Heart left ventricle (tissue), 16 donors: ENCODE measurements around the gene MAGOHB. TPM values are rescaled to one million over a fixed set of nuclear protein-coding genes. Genes with fewer than 3 reads are reported as not detected.

ENCODE experiments used
- ATAC-seq, 4 donors: fragments of 200-7000 bp; cut with Tn5 transposase; one replicate each; pipeline ENCODE4 v1.9.1; 2020 to 2022; ENCODE audit warnings: moderate library complexity in 4 of 4, mild to moderate bottlenecking in 3 of 4, moderate number of reproducible peaks in 1 of 4
- DNase-seq, 5 donors: peaks; one replicate each; pipeline ENCODE4 v3.0.0-alpha.2; 2020
- H3K27ac ChIP-seq, 12 donors: fragments of 200-600 bp; sonication (generic) in 4 of 12; one replicate each; pipeline versions ENCODE4 v1.5.0 to v1.8.0; 2016 to 2022; ENCODE audit warnings: mild to moderate bottlenecking in 2 of 12
- H3K27me3 ChIP-seq, 9 donors: fragments of 200-600 bp; sonication (generic) in 2 of 9; one replicate each; pipeline versions ENCODE4 v1.5.1 to v1.8.0; 2016 to 2022; ENCODE audit warnings: mild to moderate bottlenecking in 3 of 9
- H3K36me3 ChIP-seq, 9 donors: fragments of 200-600 bp; sonication (generic) in 2 of 9; one replicate each; pipeline versions ENCODE4 v1.5.0 to v1.8.0; 2018 to 2022; ENCODE audit warnings: mild to moderate bottlenecking in 2 of 9
- H3K4me1 ChIP-seq, 12 donors: fragments of 200-600 bp; sonication (generic) in 4 of 12; one replicate each; pipeline versions ENCODE4 v1.5.0 to v1.8.0; 2016 to 2022; ENCODE audit warnings: mild to moderate bottlenecking in 3 of 12
- H3K4me3 ChIP-seq, 12 donors: fragments of 200-600 bp; sonication (generic) in 4 of 12; one replicate each; pipeline versions ENCODE4 v1.5.0 to v1.8.0; 2017 to 2022; ENCODE audit warnings: mild to moderate bottlenecking in 9 of 12, moderate library complexity in 4 of 12
- H3K9me3 ChIP-seq, 12 donors: fragments of 200-600 bp; sonication (generic) in 4 of 12; one replicate each; pipeline versions ENCODE4 v1.5.0 to v1.8.0; 2016 to 2022; ENCODE audit warnings: mild to moderate bottlenecking in 1 of 12
- POLR2A ChIP-seq, 2 donors: fragments of 450-650 bp; IDR thresholded peaks; one replicate each; pipeline ENCODE4 v1.6.1; 2017; ENCODE audit warnings: antibody characterized with exemption in 2 of 2, mild to moderate bottlenecking in 2 of 2, moderate library complexity in 2 of 2
- WGBS, 4 donors: extraction: QIAGEN DNeasy Blood & Tissue Kit in 2 of 4; methylation state at CpG; one replicate each; pipeline versions ENCODE4 v1.1.5 to v1.1.7; 2013 to 2018; 5-methylcytosine and 5-hydroxymethylcytosine counted together
- intact Hi-C, 10 donors: fragments of 100-400 bp; cut with DNase I; formaldehyde crosslinking; loops; one replicate each; pipeline versions ENCODE4 v1.11.1 to v1.14.2; 2022
- polyA plus RNA-seq, 2 donors: library from polyadenylated mRNA; stranded (reverse); fragments of 200-250 nt; gene quantifications; one replicate each; pipeline ENCODE4 v1.2.3, GENCODE V29; 2013
- total RNA-seq, 9 donors: library from RNA; depleted of rRNA in 2 of 9; stranded (reverse); fragments of >200 nt in 2 of 9; fragmentation: NEBNext Ultra II Directional in 3 of 9; extraction: Animal tissue kit (Norgen Biotek cat#: 25700) in 3 of 9; gene quantifications; one replicate each; pipeline versions ENCODE4 v1.1.0 to v1.2.4, GENCODE V29; 2016 to 2023
- TF ChIP-seq, protein P1 (sequence below), 12 donors: fragments of 200-600 bp; sonication (generic) in 4 of 12; IDR thresholded peaks; one replicate each; pipeline versions ENCODE4 v1.5.0 to v1.8.0; 2018 to 2022; ENCODE audit warnings: antibody characterized with exemption in 12 of 12, mild to moderate bottlenecking in 5 of 12
- donor health status: ischemic (EF 13 %, LVEDD 7.1; RV severe dilation, severe dysfunction).
- donor health status: healthy with polysubstance abuse.
- donor health status: DM: no; HTN: yes; CAD: no.
- donor health status: DM: no; HTN: no; CAD: no.
- donor health status: ischemic (EF 25% LVEDD 6.9; RV normal size, moderate dysfunction).
- donor health status: ischemic (EF 25% LVEDD 5.7; RV mildly dilated, moderate dysfunction).
- donor health status: healthy.
- donor health status: DM: yes; HTN: yes; CAD: no.
- donor health status: ischemic (EF 35%, LVEDD 5.7; RV mildly dilated, moderate dysfunction).
- donor health status: nonischemic (EF 11% LVEDD 7.7; RV severe dilation, severe dysfunction).
- donor health status: DM: yes; HTN: yes; CAD: no.
- donor health status: PGD.
- donor health status: ischemic (EF 29% LVEDD 5.4; RV normal size, mild dysfunction).
- donor health status: nonischemic (EF 23%, LVEDD 6.1; RV moderate dilation, normal function).

MAGOHB gene
- total and polyA plus RNA-seq, 11 donors: 1.8 to 18.1 (median 12.7) TPM

DNA sequence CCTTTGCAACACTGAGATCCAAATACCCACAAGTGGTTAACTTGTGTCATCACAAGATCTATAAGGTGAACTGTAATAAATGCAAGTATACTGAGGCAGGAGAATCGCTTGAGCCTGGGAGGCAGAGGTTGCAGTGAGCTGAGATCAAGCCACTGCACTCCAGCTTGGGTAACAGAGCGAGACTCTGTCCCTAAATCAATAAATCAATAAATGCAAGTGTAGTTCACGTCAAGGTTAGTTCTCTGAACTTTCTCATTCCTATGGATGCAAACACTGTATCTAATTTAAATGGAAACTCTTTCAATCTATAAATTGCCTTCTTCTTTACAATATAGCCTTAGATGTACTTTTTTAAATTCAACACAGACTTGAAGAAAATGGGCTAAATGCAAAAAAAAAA lies 3.2 kb downstream of the MAGOHB start:
- no peak for ATAC-seq
- peaks cover 0 to 21% (median 9%) of the 10 kb centered on the region in 12 donors for H3K4me1 ChIP-seq
- no peak overlapping the region for H3K27ac ChIP-seq
- H3K9me3 ChIP-seq: no peaks in the 10 kb centered on the region
- intact Hi-C loops: loop anchor here in 6 of 10 donors (5.0 to 10.0 kb wide), 3 partner anchors 112 to 142 kb away; partner anchors contain the start of gene YBX3 (in 5 of the 6)
- DNase-seq: no peak
- WGBS, 4 donors: 92 to 96% (median 94%) methylated on average over 3 of the region's 3 CpGs
- peaks cover 0 to 54% (median 47%) of the 10 kb centered on the region in 9 donors for H3K36me3 ChIP-seq
- H3K4me3 ChIP-seq: no peak overlapping the region
- TF ChIP-seq POLR2A (IDR thresholded peaks at IDR 0.05): no peak
- TF ChIP-seq, protein P1, sequence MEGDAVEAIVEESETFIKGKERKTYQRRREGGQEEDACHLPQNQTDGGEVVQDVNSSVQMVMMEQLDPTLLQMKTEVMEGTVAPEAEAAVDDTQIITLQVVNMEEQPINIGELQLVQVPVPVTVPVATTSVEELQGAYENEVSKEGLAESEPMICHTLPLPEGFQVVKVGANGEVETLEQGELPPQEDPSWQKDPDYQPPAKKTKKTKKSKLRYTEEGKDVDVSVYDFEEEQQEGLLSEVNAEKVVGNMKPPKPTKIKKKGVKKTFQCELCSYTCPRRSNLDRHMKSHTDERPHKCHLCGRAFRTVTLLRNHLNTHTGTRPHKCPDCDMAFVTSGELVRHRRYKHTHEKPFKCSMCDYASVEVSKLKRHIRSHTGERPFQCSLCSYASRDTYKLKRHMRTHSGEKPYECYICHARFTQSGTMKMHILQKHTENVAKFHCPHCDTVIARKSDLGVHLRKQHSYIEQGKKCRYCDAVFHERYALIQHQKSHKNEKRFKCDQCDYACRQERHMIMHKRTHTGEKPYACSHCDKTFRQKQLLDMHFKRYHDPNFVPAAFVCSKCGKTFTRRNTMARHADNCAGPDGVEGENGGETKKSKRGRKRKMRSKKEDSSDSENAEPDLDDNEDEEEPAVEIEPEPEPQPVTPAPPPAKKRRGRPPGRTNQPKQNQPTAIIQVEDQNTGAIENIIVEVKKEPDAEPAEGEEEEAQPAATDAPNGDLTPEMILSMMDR (IDR thresholded peaks at IDR 0.05): no peak
- H3K27me3 ChIP-seq: no peaks in the 10 kb centered on the region

DNA sequence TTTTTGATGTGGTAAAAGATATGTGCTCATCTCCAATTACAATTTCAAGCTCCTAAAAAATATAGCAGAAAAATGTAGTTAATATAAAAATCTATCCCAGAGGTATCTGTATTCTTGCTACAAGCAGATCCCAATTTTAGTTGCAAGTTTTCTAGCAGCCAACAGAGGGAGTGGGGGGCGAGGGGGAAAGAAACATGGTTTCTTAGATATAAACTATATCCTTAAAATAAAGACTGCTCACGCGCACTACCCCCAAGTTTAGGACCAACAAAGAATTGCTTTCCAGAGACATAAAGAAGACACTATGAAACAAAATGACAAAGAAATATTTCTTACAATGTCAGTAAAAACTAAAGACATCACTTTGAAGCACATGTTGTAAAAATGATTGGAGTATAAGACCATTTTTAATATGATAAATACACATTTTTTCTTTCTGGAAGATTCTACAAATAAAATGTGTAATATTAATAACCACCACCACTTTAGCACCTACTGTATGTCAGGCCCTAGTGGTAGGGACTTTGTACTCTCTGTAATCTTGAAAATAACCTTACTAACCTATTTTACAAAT lies 5.4 kb downstream of the MAGOHB start:
- ATAC-seq (no peak), DNase-seq (no peak)
- Histone ChIP-seq H3K27me3 (no peaks in the 10 kb centered on the region), H3K4me1 (peaks cover 0 to 12% (median 9%) of the 10 kb centered on the region in 12 donors), H3K27ac (no peak overlapping the region), H3K36me3 (peaks cover 0 to 71% (median 49%) of the 10 kb centered on the region in 9 donors), H3K9me3 (no peaks in the 10 kb centered on the region), H3K4me3 (no peak overlapping the region)
- no peak for TF ChIP-seq POLR2A (IDR thresholded peaks at IDR 0.05)
- TF ChIP-seq, protein P1 (IDR thresholded peaks at IDR 0.05): peak in 3 of 12 donors; percentile 5 to 22 (median 17)
- 86 to 94% (median 90%) methylated on average over 3 of the region's 3 CpGs for WGBS, 4 donors
- intact Hi-C loops: no loop called here

DNA sequence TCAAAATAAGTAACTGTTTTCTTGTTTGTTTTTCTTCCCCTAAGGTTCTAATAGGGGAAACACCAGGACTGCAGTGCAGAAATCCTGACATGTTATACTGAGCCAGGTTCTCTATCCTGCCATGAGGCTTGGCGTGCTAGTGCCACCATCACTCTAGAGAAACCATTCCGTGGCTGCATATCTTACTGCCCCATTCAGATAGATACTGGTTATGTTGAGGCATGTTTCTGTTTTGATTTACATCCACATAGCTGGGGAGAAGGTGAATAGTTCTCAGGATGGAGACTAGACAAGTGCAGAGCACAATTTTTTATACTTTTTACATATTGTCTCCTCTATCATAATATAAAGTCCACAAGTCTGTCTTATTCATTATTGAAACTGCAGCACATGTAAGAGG lies 11.5 kb downstream of the MAGOHB start:
- no peak for DNase-seq
- no peaks in the 10 kb centered on the region for H3K4me1 ChIP-seq
- 91 to 95% (median 93%) methylated on average over 2 of the region's 2 CpGs for WGBS, 4 donors
- no peak for ATAC-seq
- no peak overlapping the region for H3K4me3 ChIP-seq
- H3K27ac ChIP-seq: no peak overlapping the region
- TF ChIP-seq, protein P1 (IDR thresholded peaks at IDR 0.05): no peak
- TF ChIP-seq POLR2A (IDR thresholded peaks at IDR 0.05): no peak
- no peaks in the 10 kb centered on the region for H3K27me3 ChIP-seq
- intact Hi-C loops: no loop called here
- H3K9me3 ChIP-seq: no peaks in the 10 kb centered on the region
- peaks cover 0 to 48% (median 22%) of the 10 kb centered on the region in 9 donors for H3K36me3 ChIP-seq

DNA sequence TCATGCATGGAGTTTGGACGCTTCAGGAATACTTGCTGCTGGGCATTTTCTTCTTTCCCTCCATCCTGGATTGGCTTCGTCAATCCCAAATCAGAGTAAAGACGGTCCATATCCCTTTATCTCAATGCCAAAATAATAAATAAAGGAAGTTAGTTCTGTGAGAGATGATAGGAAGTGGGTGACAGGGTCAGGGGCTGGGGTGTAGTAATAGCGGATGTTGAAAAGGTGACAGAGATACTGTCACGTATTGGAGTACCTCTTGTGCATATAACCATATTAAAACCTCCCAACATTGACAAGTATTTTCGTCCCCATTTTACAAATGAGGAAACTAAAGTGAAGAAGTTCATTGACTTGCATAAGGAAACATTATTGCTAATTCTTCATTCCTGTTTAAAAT lies 12.4 kb downstream of the MAGOHB start:
- ATAC-seq (no peak), DNase-seq (no peak)
- H3K36me3 ChIP-seq: peaks cover 0 to 46% (median 15%) of the 10 kb centered on the region in 9 donors
- no peak overlapping the region for H3K4me3 ChIP-seq
- no peaks in the 10 kb centered on the region for H3K27me3 ChIP-seq
- intact Hi-C loops: no loop called here
- H3K27ac ChIP-seq: no peak overlapping the region
- no peaks in the 10 kb centered on the region for H3K4me1 ChIP-seq
- no peaks in the 10 kb centered on the region for H3K9me3 ChIP-seq
- no peak for TF ChIP-seq POLR2A (IDR thresholded peaks at IDR 0.05)
- TF ChIP-seq, protein P1 (IDR thresholded peaks at IDR 0.05): no peak
- 89 to 91% (median 90%) methylated on average over 6 of the region's 6 CpGs for WGBS, 4 donors
